IMR-90 (cell line): Measurements from ENCODE around the gene SNX27. TPM values are rescaled to one million over a fixed set of nuclear protein-coding genes. Genes with fewer than 3 reads are reported as not detected.

ENCODE experiments used
- ATAC-seq: fragments of 200-7000 bp; cut with Tn5 transposase; 2 replicates; pipeline ENCODE4 v1.9.1; 2020; ENCODE audit warnings: low read depth, mild to moderate bottlenecking, moderate library complexity
- BruUV-seq: library from RNA; stranded (reverse); fragments of 400-500 nt; replicated peaks from 2 replicates; lab custom pipeline; 2021; lab: Mats Ljungman, UMichigan
- CTCF ChIA-PET: fragments of 300-600 bp; formaldehyde crosslinking; extraction: SDS; loops from one replicate; lab custom pipeline; 2021; ENCODE audit warnings: antibody characterized with exemption; lab: Yijun Ruan, JAX
- POLR2A ChIA-PET: fragments of 300-600 bp; sonication (Branson Sonifier 250); formaldehyde crosslinking; loops from one replicate; lab custom pipeline; 2022; ENCODE audit warnings: antibody characterized with exemption; ENCODE audit not compliant: unreplicated experiment; lab: Charles Lee
- DNase-seq: peaks from one replicate; pipeline ENCODE4 v3.0.0; 2013
- H2AFZ ChIP-seq: replicated peaks from 2 replicates; pipeline ENCODE3; 2013; ENCODE audit warnings: low read length, mild to moderate bottlenecking; ENCODE audit not compliant: poor library complexity
- H2AK5ac ChIP-seq: 2 replicates; pipeline ENCODE4 v1.6.1; 2013; ENCODE audit warnings: low read depth, low read length, inconsistent platforms
- H2AK9ac ChIP-seq: replicated peaks from 2 replicates; pipeline ENCODE3; 2013; ENCODE audit warnings: mild to moderate bottlenecking, low read depth, low read length, moderate library complexity; ENCODE audit not compliant: poor library complexity
- H2BK120ac ChIP-seq: 2 replicates; pipeline ENCODE4 v1.6.1; 2013; ENCODE audit warnings: low read depth, low read length, inconsistent platforms
- H2BK15ac ChIP-seq: 3 replicates; pipeline ENCODE4 v1.6.1; 2013; ENCODE audit warnings: low read depth, low read length, inconsistent platforms
- H2BK20ac ChIP-seq: 2 replicates; pipeline ENCODE4 v1.6.1; 2013; ENCODE audit warnings: low read depth, mild to moderate bottlenecking, inconsistent platforms, low read length, moderate library complexity
- H2BK5ac ChIP-seq: 2 replicates; pipeline ENCODE4 v1.6.1; 2013; ENCODE audit warnings: mild to moderate bottlenecking, low read depth, low read length, inconsistent platforms; ENCODE audit not compliant: poor library complexity, severe bottlenecking
- H3K14ac ChIP-seq: replicated peaks from 2 replicates; pipeline ENCODE4 v1.6.1; 2013; ENCODE audit warnings: low read depth, low read length, inconsistent platforms
- H3K18ac ChIP-seq: 2 replicates; pipeline ENCODE4 v1.6.1; 2013; ENCODE audit warnings: low read depth, low read length, control low read depth
- H3K23ac ChIP-seq: 2 replicates; pipeline ENCODE4 v1.6.1; 2013; ENCODE audit warnings: low read depth, low read length, inconsistent platforms
- H3K27ac ChIP-seq: 2 replicates; pipeline ENCODE4 v1.5.1; 2013; ENCODE audit warnings: mild to moderate bottlenecking, control low read depth, low read length; ENCODE audit not compliant: insufficient read depth
- H3K27me3 ChIP-seq: 2 replicates; pipeline ENCODE4 v1.6.1; 2013; ENCODE audit warnings: low read length; ENCODE audit not compliant: control insufficient read depth, insufficient read depth
- H3K36me3 ChIP-seq: 2 replicates; pipeline ENCODE4 v1.6.1; 2013; ENCODE audit warnings: low read length, mixed read lengths; ENCODE audit not compliant: control insufficient read depth, insufficient read depth
- H3K4ac ChIP-seq: 2 replicates; pipeline ENCODE4 v1.6.1; 2013; ENCODE audit warnings: low read depth, low read length, inconsistent platforms
- H3K4me1 ChIP-seq: 2 replicates; pipeline ENCODE4 v1.6.1; 2013; ENCODE audit warnings: low read length, mixed read lengths; ENCODE audit not compliant: control insufficient read depth, insufficient read depth
- H3K4me2 ChIP-seq: 2 replicates; pipeline ENCODE4 v1.6.1; 2013; ENCODE audit warnings: low read depth, mild to moderate bottlenecking, control low read depth, low read length, moderate library complexity
- H3K4me3 ChIP-seq: 2 replicates; pipeline ENCODE4 v1.5.1; 2013; ENCODE audit warnings: low read depth, mild to moderate bottlenecking, control low read depth, low read length, moderate library complexity; ENCODE audit not compliant: insufficient read depth
- H3K56ac ChIP-seq: 2 replicates; pipeline ENCODE4 v1.6.1; 2013; ENCODE audit warnings: low read length, inconsistent platforms; ENCODE audit not compliant: insufficient read depth; ENCODE audit errors: extremely low read depth
- H3K79me1 ChIP-seq, 2 experiments: 2 replicates each; pipeline ENCODE4 v1.6.1; 2013; ENCODE audit warnings: low read length in 2 of 2, inconsistent platforms in 1 of 2, low read depth in 1 of 2
- H3K9ac ChIP-seq: 2 replicates; pipeline ENCODE4 v1.6.1; 2013; ENCODE audit warnings: low read depth, low read length, control low read depth
- H3K9me1 ChIP-seq: 2 replicates; pipeline ENCODE4 v1.6.1; 2013; ENCODE audit warnings: low read length, inconsistent platforms; ENCODE audit not compliant: insufficient read depth
- H3K9me3 ChIP-seq: 2 replicates; pipeline ENCODE4 v1.6.1; 2013; ENCODE audit warnings: low read length; ENCODE audit not compliant: control insufficient read depth, insufficient read depth
- H4K20me1 ChIP-seq: 2 replicates; pipeline ENCODE4 v1.6.1; 2013; ENCODE audit warnings: low read length, inconsistent platforms; ENCODE audit not compliant: insufficient read depth
- H4K5ac ChIP-seq: 2 replicates; pipeline ENCODE4 v1.6.1; 2013; ENCODE audit warnings: mild to moderate bottlenecking, low read depth, low read length, control low read depth
- H4K8ac ChIP-seq, 2 experiments: 2 replicates each; pipeline ENCODE4 v1.6.1; 2013; ENCODE audit warnings: low read depth in 2 of 2, low read length in 2 of 2, control low read depth in 1 of 2, inconsistent platforms in 1 of 2
- H4K91ac ChIP-seq: 2 replicates; pipeline ENCODE4 v1.6.1; 2013; ENCODE audit warnings: low read depth, low read length, inconsistent platforms; ENCODE audit not compliant: insufficient read depth
- BHLHE40 ChIP-seq: fragments of 150-350 bp; IDR thresholded peaks from 2 replicates; pipeline ENCODE4 v1.6.1; 2016; ENCODE audit warnings: mild to moderate bottlenecking, low read depth, low read length
- CEBPB ChIP-seq: IDR thresholded peaks from 2 replicates; pipeline ENCODE4 v1.6.1; 2012; ENCODE audit warnings: low read depth, low read length, improper control_type of control experiment
- CHD1 ChIP-seq: IDR thresholded peaks from 2 replicates; pipeline ENCODE4 v1.6.1; 2012; ENCODE audit warnings: low read depth, low read length, improper control_type of control experiment
- ELK1 ChIP-seq: fragments of 150-350 bp; IDR thresholded peaks from 2 replicates; pipeline ENCODE4 v1.6.1; 2016; ENCODE audit warnings: low read depth, mild to moderate bottlenecking, low read length, moderate library complexity, borderline replicate concordance
- FOS ChIP-seq: fragments of 150-350 bp; IDR thresholded peaks from 2 replicates; pipeline ENCODE4 v1.6.1; 2016; ENCODE audit warnings: low read depth, low read length
- MAFK ChIP-seq: IDR thresholded peaks from 2 replicates; pipeline ENCODE4 v1.6.1; 2012; ENCODE audit warnings: low read depth, low read length, improper control_type of control experiment
- MAZ ChIP-seq: IDR thresholded peaks from 2 replicates; pipeline ENCODE4 v1.6.1; 2012; ENCODE audit warnings: low read depth, mild to moderate bottlenecking, low read length, improper control_type of control experiment, moderate library complexity, borderline replicate concordance
- MXI1 ChIP-seq: IDR thresholded peaks from 2 replicates; pipeline ENCODE4 v1.6.1; 2012; ENCODE audit warnings: low read depth, mild to moderate bottlenecking, low read length, moderate library complexity, borderline replicate concordance
- NFE2L2 ChIP-seq: fragments of 150-350 bp; IDR thresholded peaks from 2 replicates; pipeline ENCODE4 v1.6.1; 2016; ENCODE audit warnings: low read depth, mild to moderate bottlenecking, low read length
- POLR2A ChIP-seq: IDR thresholded peaks from 2 replicates; pipeline ENCODE4 v1.6.1; 2012; ENCODE audit warnings: mild to moderate bottlenecking, low read depth, low read length
- RAD21 ChIP-seq: IDR thresholded peaks from 2 replicates; pipeline ENCODE4 v1.6.1; 2012; ENCODE audit warnings: low read length, improper control_type of control experiment
- RCOR1 ChIP-seq: IDR thresholded peaks from 2 replicates; pipeline ENCODE4 v1.6.1; 2012; ENCODE audit warnings: mild to moderate bottlenecking, low read length, improper control_type of control experiment; ENCODE audit not compliant: insufficient replicate concordance
- RFX5 ChIP-seq: IDR thresholded peaks from 2 replicates; pipeline ENCODE4 v1.8.0; 2012; ENCODE audit warnings: low read depth, mild to moderate bottlenecking, low read length, moderate library complexity
- SMC3 ChIP-seq: fragments of 150-350 bp; IDR thresholded peaks from 2 replicates; pipeline ENCODE4 v1.6.1; 2016; ENCODE audit warnings: low read depth, mild to moderate bottlenecking, antibody characterized with exemption, low read length, moderate library complexity
- WGBS, 2 experiments: methylation state at CpG; one replicate each; pipeline versions ENCODE4 v1.1.5 to v1.1.7; 2013; ENCODE audit warnings: missing lambda C conversion rate in 2 of 2; ENCODE audit not compliant: insufficient read length in 1 of 2; ENCODE audit errors: extremely low coverage in 2 of 2; 5-methylcytosine and 5-hydroxymethylcytosine counted together
- dilution Hi-C: fragments of 300-500 bp; cut with HindIII; formaldehyde crosslinking; loops from one replicate; pipeline ENCODE4 v1.14.3; 2018; ENCODE audit warnings: low sequenced_read_pairs; ENCODE audit not compliant: unreplicated experiment
- in situ Hi-C: fragments of 300-500 bp; cut with MboI; formaldehyde crosslinking; loops from 3 replicates; pipeline ENCODE4 v1.14.3; 2019; ENCODE audit warnings: low sequenced_read_pairs, inconsistent platforms, mixed read lengths
- intact Hi-C: fragments of 100-400 bp; cut with micrococcal nuclease; formaldehyde crosslinking; loops from 2 replicates; pipeline ENCODE4 v1.10.0; 2022
- polyA plus RNA-seq, 3 experiments: library from polyadenylated mRNA; depleted of rRNA; stranded (reverse); fragments of >200 nt; gene quantifications; 2 replicates each; pipeline ENCODE4 v1.2.3, GENCODE V29; 2012; ENCODE audit warnings: low replicate concordance in 1 of 3
- total RNA-seq: library from RNA; depleted of rRNA; stranded (reverse); fragments of >200 nt; gene quantifications from 2 replicates; pipeline ENCODE4 v1.2.3, GENCODE V29; 2012
- TF ChIP-seq, protein P1 (sequence below): fragments of 150-350 bp; IDR thresholded peaks from 2 replicates; pipeline ENCODE4 v1.6.1; 2017; ENCODE audit warnings: mild to moderate bottlenecking, antibody characterized with exemption, low read length, low read depth
- TF ChIP-seq, protein P2 (sequence below): conservative IDR thresholded peaks from 2 replicates; pipeline ENCODE4 v1.5.1; 2012; ENCODE audit warnings: mild to moderate bottlenecking, low read depth, low read length, improper control_type of control experiment

SNX27 gene
- total and polyA plus RNA-seq, 2 of the 4 experiments (the other 2 are of a cell fraction): 12.3 to 25.6 TPM

DNA sequence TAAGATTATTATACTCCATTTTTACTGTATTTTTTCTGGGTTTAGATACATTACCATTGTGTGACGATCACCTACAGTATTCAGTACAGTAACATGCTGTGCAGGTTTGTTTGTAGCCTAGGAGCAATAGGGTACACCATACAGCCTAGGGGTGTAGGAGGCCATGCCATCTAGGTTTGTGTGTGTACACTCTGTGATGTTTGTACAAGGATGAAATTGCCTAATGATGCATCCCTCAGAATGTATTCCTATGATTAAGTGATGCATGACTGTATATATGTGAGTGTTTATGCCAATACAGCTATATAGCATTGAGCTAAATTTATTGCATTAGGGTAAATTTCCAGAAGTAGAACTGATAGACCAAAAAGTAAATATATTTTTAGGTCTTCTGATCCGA lies 48.5 kb upstream of the SNX27 start:
- no peak overlapping the region for H2BK5ac ChIP-seq
- ChIA-PET CTCF (no interaction called here), POLR2A (no interaction called here)
- ATAC-seq (no peak; the same call in 1 of the 2 replicates), DNase-seq (no peak)
- no peak overlapping the region for H2AK9ac ChIP-seq
- no peak overlapping the region for H3K23ac ChIP-seq
- H3K9ac ChIP-seq: no peak overlapping the region
- H2AK5ac ChIP-seq: no peak overlapping the region
- H3K14ac ChIP-seq: no peak overlapping the region
- no peak overlapping the region for H3K18ac ChIP-seq
- H2BK20ac ChIP-seq: no peak overlapping the region
- H4K20me1 ChIP-seq: peaks cover 18% of the 10 kb centered on the region
- dilution Hi-C loops (no loop called here), in situ Hi-C loops (no loop called here), intact Hi-C loops (no loop called here)
- H3K56ac ChIP-seq: no peak overlapping the region
- H4K8ac ChIP-seq: no peak overlapping the region
- H3K27ac ChIP-seq: no peak overlapping the region
- no peak overlapping the region for H2BK120ac ChIP-seq
- H4K5ac ChIP-seq: no peak overlapping the region
- H3K9me1 ChIP-seq: peaks cover 15% of the 10 kb centered on the region; the same call in 1 of the 2 replicates
- no peaks in the 10 kb centered on the region for H3K9me3 ChIP-seq
- H2AFZ ChIP-seq: no peak overlapping the region
- no peak overlapping the region for H3K4me2 ChIP-seq
- H3K79me1 ChIP-seq: peaks cover 16 to 40% of the 10 kb centered on the region in 2 experiments
- H3K27me3 ChIP-seq: no peaks in the 10 kb centered on the region
- no peak overlapping the region for H4K91ac ChIP-seq
- H3K4me1 ChIP-seq: no peaks in the 10 kb centered on the region; the same call in 1 of the 2 replicates
- peaks cover 29% of the 10 kb centered on the region for H3K36me3 ChIP-seq
- H2BK15ac ChIP-seq: no peak overlapping the region
- no peak for TF ChIP-seq MAFK
- TF ChIP-seq BHLHE40: no peak
- TF ChIP-seq SMC3: no peak
- no peak for TF ChIP-seq MAZ
- no peak for TF ChIP-seq ELK1
- TF ChIP-seq RAD21: no peak
- TF ChIP-seq NFE2L2: no peak
- TF ChIP-seq RCOR1: no peak
- TF ChIP-seq POLR2A: no peak
- TF ChIP-seq CHD1: no peak
- no peak for TF ChIP-seq FOS
- TF ChIP-seq RFX5: no peak
- no peak for TF ChIP-seq MXI1
- TF ChIP-seq, protein P1, sequence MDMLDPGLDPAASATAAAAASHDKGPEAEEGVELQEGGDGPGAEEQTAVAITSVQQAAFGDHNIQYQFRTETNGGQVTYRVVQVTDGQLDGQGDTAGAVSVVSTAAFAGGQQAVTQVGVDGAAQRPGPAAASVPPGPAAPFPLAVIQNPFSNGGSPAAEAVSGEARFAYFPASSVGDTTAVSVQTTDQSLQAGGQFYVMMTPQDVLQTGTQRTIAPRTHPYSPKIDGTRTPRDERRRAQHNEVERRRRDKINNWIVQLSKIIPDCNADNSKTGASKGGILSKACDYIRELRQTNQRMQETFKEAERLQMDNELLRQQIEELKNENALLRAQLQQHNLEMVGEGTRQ: no peak
- TF ChIP-seq CEBPB: no peak
- TF ChIP-seq, protein P2, sequence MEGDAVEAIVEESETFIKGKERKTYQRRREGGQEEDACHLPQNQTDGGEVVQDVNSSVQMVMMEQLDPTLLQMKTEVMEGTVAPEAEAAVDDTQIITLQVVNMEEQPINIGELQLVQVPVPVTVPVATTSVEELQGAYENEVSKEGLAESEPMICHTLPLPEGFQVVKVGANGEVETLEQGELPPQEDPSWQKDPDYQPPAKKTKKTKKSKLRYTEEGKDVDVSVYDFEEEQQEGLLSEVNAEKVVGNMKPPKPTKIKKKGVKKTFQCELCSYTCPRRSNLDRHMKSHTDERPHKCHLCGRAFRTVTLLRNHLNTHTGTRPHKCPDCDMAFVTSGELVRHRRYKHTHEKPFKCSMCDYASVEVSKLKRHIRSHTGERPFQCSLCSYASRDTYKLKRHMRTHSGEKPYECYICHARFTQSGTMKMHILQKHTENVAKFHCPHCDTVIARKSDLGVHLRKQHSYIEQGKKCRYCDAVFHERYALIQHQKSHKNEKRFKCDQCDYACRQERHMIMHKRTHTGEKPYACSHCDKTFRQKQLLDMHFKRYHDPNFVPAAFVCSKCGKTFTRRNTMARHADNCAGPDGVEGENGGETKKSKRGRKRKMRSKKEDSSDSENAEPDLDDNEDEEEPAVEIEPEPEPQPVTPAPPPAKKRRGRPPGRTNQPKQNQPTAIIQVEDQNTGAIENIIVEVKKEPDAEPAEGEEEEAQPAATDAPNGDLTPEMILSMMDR: no peak
- H3K4me3 ChIP-seq: no peak overlapping the region
- BruUV-seq: no TSS peak
- no CpG with 5 or more reads among the region's 2 CpGs for WGBS, 2 experiments
- no peak overlapping the region for H3K4ac ChIP-seq
